ENCODE measurements around the gene PNKD.

DNA sequence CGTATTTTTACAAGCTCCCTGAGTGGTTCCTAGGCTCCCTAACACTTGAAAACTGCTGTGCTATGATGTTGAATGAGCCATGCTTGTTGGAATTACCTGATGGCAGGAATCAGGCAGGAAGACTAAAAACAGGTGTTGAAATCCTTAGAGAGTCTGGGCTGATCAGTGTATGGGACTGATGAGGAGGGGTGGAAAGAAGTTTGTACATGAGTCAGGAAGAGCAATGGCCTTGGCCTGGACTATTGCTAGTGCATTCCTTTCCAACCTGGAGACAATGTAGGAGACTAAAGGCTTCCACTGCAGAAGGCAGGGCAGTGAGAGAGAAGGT, 46.9 kb downstream of the PNKD start:
- TF ChIP-seq, protein P1, sequence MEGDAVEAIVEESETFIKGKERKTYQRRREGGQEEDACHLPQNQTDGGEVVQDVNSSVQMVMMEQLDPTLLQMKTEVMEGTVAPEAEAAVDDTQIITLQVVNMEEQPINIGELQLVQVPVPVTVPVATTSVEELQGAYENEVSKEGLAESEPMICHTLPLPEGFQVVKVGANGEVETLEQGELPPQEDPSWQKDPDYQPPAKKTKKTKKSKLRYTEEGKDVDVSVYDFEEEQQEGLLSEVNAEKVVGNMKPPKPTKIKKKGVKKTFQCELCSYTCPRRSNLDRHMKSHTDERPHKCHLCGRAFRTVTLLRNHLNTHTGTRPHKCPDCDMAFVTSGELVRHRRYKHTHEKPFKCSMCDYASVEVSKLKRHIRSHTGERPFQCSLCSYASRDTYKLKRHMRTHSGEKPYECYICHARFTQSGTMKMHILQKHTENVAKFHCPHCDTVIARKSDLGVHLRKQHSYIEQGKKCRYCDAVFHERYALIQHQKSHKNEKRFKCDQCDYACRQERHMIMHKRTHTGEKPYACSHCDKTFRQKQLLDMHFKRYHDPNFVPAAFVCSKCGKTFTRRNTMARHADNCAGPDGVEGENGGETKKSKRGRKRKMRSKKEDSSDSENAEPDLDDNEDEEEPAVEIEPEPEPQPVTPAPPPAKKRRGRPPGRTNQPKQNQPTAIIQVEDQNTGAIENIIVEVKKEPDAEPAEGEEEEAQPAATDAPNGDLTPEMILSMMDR (IDR thresholded peaks at IDR 0.05): no peak
- TF ChIP-seq ZFX (IDR thresholded peaks at IDR 0.05; ENCODE audit: borderline replicate concordance): no peak

All from 22Rv1 (cell line).